Endothelial cell of umbilical vein (primary cell): Measurements from ENCODE around the gene UNC5CL.

Source experiments
- EZH2 ChIP-seq: IDR thresholded peaks from 2 replicates; pipeline ENCODE4 v1.6.1; 2012; ENCODE audit warnings: borderline replicate concordance, low read depth, mild to moderate bottlenecking, moderate library complexity, low read length, inconsistent platforms; ENCODE audit not compliant: severe bottlenecking
- MYC ChIP-seq: IDR thresholded peaks from one replicate; pipeline ENCODE4 v1.6.1; 2011; ENCODE audit warnings: mild to moderate bottlenecking, low read depth, low read length
- POLR2A ChIP-seq: IDR thresholded peaks from 2 replicates; pipeline ENCODE4 v1.6.1; 2012; ENCODE audit warnings: low read depth, mild to moderate bottlenecking, control low read depth, low read length
- TF ChIP-seq, protein P1 (sequence below), 2 donors: IDR thresholded peaks; 1 replicate in 1 of 2; 2 replicates in 1 of 2; pipeline ENCODE4 v1.5.1; 2011; ENCODE audit warnings: low read length in 2 of 2, mild to moderate bottlenecking in 2 of 2, moderate library complexity in 2 of 2, control low read depth in 1 of 2, inconsistent platforms in 1 of 2, low read depth in 1 of 2; ENCODE audit not compliant: insufficient read depth in 1 of 2; ENCODE audit errors: extremely low read depth in 1 of 2
- TF ChIP-seq, protein P2 (sequence below): IDR thresholded peaks from 2 replicates; pipeline ENCODE4 v1.6.1; 2011; ENCODE audit not compliant: insufficient read depth, insufficient read length

DNA sequence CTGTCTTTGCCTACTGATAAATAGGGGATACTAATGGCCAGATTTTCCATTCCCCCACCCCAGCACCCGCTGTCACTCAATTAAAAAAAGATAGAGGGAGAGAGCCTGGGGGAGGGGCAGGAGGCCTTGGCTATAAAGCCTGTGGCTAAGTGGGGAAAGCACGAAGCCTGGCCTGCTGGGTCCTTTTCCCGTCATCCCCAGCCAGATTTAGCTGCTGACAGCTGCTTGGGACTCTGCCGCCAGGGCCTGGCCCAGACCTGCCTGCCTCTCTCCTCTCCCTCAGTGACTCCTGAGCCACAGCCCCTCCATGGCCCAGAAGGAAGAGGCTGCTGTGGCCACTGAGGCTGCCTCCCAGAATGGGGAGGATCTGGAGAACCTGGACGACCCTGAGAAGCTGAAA, 14.0 kb upstream of the UNC5CL start, which contains the start of gene APOBEC2:
- TF ChIP-seq POLR2A (no peak), MYC (no peak), EZH2 (no peak)
- TF ChIP-seq, protein P1, sequence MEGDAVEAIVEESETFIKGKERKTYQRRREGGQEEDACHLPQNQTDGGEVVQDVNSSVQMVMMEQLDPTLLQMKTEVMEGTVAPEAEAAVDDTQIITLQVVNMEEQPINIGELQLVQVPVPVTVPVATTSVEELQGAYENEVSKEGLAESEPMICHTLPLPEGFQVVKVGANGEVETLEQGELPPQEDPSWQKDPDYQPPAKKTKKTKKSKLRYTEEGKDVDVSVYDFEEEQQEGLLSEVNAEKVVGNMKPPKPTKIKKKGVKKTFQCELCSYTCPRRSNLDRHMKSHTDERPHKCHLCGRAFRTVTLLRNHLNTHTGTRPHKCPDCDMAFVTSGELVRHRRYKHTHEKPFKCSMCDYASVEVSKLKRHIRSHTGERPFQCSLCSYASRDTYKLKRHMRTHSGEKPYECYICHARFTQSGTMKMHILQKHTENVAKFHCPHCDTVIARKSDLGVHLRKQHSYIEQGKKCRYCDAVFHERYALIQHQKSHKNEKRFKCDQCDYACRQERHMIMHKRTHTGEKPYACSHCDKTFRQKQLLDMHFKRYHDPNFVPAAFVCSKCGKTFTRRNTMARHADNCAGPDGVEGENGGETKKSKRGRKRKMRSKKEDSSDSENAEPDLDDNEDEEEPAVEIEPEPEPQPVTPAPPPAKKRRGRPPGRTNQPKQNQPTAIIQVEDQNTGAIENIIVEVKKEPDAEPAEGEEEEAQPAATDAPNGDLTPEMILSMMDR (IDR thresholded peaks at IDR 0.05; ENCODE audit: extremely low read depth in 1 of 2, insufficient read depth in 1 of 2, low read depth in 1 of 2, low read length in 2 of 2) = no peak
- TF ChIP-seq, protein P2, sequence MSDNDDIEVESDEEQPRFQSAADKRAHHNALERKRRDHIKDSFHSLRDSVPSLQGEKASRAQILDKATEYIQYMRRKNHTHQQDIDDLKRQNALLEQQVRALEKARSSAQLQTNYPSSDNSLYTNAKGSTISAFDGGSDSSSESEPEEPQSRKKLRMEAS = no peak
